GM21360 (cell line): ENCODE measurements around the gene INPP5D.

Experiments
- ATAC-seq: cut with Tn5 transposase; IDR thresholded peaks from one replicate; pipeline ENCODE4 v1.9.1; 2021; ENCODE audit warnings: mild to moderate bottlenecking, moderate library complexity; ENCODE audit not compliant: unreplicated experiment

Gene INPP5D

GRCh38 chr2:233251306-233252116 is 191.4 kb downstream of the INPP5D start, which contains the start of gene ATG16L1:
ATG16L1 (plus strand) TSS chr2:233251673; CDS start chr2:233251828, 155 bp downstream.
- ATAC-seq = peak; percentile 93

- no peak for ATAC-seq
Measured at GRCh38 chr2:233252227-233252626, 192.1 kb downstream of the INPP5D start.

- ATAC-seq = no peak
Measured at GRCh38 chr2:233255151-233255550, 195.0 kb downstream of the INPP5D start.

- no peak for ATAC-seq
Measured at GRCh38 chr2:233256048-233256447, 195.9 kb downstream of the INPP5D start.
